Neural crest cell (in vitro differentiated cells): ENCODE measurements around the gene GNB5. TPM values are rescaled to one million over a fixed set of nuclear protein-coding genes. Genes with fewer than 3 reads are reported as not detected.

ENCODE experiments used
- DNase-seq: peaks from one replicate; pipeline ENCODE4 v3.0.0; 2021; ENCODE audit warnings: low read depth, mixed read lengths, low spot score
- H3K27ac Mint-ChIP-seq: one replicate; pipeline ENCODE4 v1.8.0; 2021; ENCODE audit warnings: mild to moderate bottlenecking, mixed read lengths; ENCODE audit not compliant: unreplicated experiment
- H3K27me3 Mint-ChIP-seq: 2 replicates; pipeline ENCODE4 v1.8.0; 2021; ENCODE audit warnings: low read depth, mild to moderate bottlenecking, mixed read lengths
- H3K36me3 Mint-ChIP-seq: 2 replicates; pipeline ENCODE4 v1.8.0; 2021; ENCODE audit warnings: low read depth, mild to moderate bottlenecking, mixed read lengths
- H3K4me1 Mint-ChIP-seq: 2 replicates; pipeline ENCODE4 v1.8.0; 2021; ENCODE audit warnings: mixed read lengths
- H3K4me3 Mint-ChIP-seq: one replicate; pipeline ENCODE4 v1.8.0; 2021; ENCODE audit warnings: mild to moderate bottlenecking, mixed read lengths
- H3K9me3 Mint-ChIP-seq: 2 replicates; pipeline ENCODE4 v1.8.0; 2021; ENCODE audit warnings: mixed read lengths
- CTCF ChIP-seq: fragments of 200-600 bp; sonication (generic); conservative IDR thresholded peaks from 2 replicates; pipeline ENCODE4 v1.5.0; 2021; ENCODE audit warnings: antibody characterized with exemption, mild to moderate bottlenecking
- total RNA-seq: library from RNA; stranded (reverse); gene quantifications from 2 replicates; pipeline ENCODE4 v1.2.1, GENCODE V29; 2021

The GNB5 gene
- total RNA-seq, 1 donor from 2014 or later: 16.7 TPM

- H3K9me3 Mint-ChIP-seq: no peaks in the 10 kb centered on the region
- no peaks in the 10 kb centered on the region for H3K4me1 Mint-ChIP-seq
- no peak for TF ChIP-seq CTCF
- H3K36me3 Mint-ChIP-seq: peaks cover under 1% of the 10 kb centered on the region
- no peak overlapping the region for H3K4me3 Mint-ChIP-seq
- no peak overlapping the region for H3K27ac Mint-ChIP-seq
- H3K27me3 Mint-ChIP-seq: no peaks in the 10 kb centered on the region
- DNase-seq: no peak
Measured at GRCh38 chr15:52071570-52071969, 119.6 kb downstream of the GNB5 start.

- Mint-ChIP-seq H3K27ac (no peak overlapping the region), H3K36me3 (peaks cover 4% of the 10 kb centered on the region), H3K9me3 (no peaks in the 10 kb centered on the region), H3K27me3 (no peaks in the 10 kb centered on the region), H3K4me3 (no peak overlapping the region), H3K4me1 (no peaks in the 10 kb centered on the region)
- no peak for TF ChIP-seq CTCF
- no peak for DNase-seq
Measured at GRCh38 chr15:52069559-52069958, 121.6 kb downstream of the GNB5 start.

- Mint-ChIP-seq H3K4me1 (no peaks in the 10 kb centered on the region), H3K27ac (no peak overlapping the region)
Measured at GRCh38 chr15:52068004-52068615, 123.1 kb downstream of the GNB5 start.

GRCh38 chr15:52067545-52067926, 123.7 kb downstream of the GNB5 start:
- Mint-ChIP-seq H3K4me1 (no peaks in the 10 kb centered on the region), H3K9me3 (no peaks in the 10 kb centered on the region), H3K4me3 (no peak overlapping the region), H3K36me3 (peaks cover 16% of the 10 kb centered on the region), H3K27me3 (no peaks in the 10 kb centered on the region), H3K27ac (no peak overlapping the region)
- no peak for TF ChIP-seq CTCF
- no peak for DNase-seq

More at GRCh38 chr15:52068004-52068615, 123.1 kb downstream of the GNB5 start:
- Mint-ChIP-seq H3K36me3 (peaks cover 12% of the 10 kb centered on the region), H3K27me3 (no peaks in the 10 kb centered on the region), H3K9me3 (no peaks in the 10 kb centered on the region), H3K4me3 (no peak overlapping the region)
- DNase-seq: no peak
- no peak for TF ChIP-seq CTCF

- H3K36me3 Mint-ChIP-seq: peaks cover 16% of the 10 kb centered on the region
- TF ChIP-seq CTCF: no peak
- no peak overlapping the region for H3K27ac Mint-ChIP-seq
- no peaks in the 10 kb centered on the region for H3K27me3 Mint-ChIP-seq
- H3K4me3 Mint-ChIP-seq: no peak overlapping the region
- DNase-seq: no peak
- no peaks in the 10 kb centered on the region for H3K9me3 Mint-ChIP-seq
- H3K4me1 Mint-ChIP-seq: no peaks in the 10 kb centered on the region
Measured at GRCh38 chr15:52066842-52067544, 124.2 kb downstream of the GNB5 start.

Other genes starting within 250 kb of the GNB5 start
- gene LEO1, start 219.6 kb downstream of the GNB5 start, total RNA-seq: 32.7 and 34.1 TPM in 2 replicates
- gene MAPK6, start 172.2 kb downstream of the GNB5 start, total RNA-seq: 77.8 and 82.1 TPM in 2 replicates
- gene BCL2L10, start 78.6 kb downstream of the GNB5 start, total RNA-seq: not detected in 2 replicates
- gene MYO5C, start 104.4 kb upstream of the GNB5 start, total RNA-seq: 7.7 and 7.8 TPM in 2 replicates